HG03103 (cell line): ENCODE results near the gene ARG2.
"Not testable (repeated sequence)": the region's sequence is repeated elsewhere in the genome, so short reads cannot be mapped to it uniquely, and the experiment has no call there.

ENCODE experiments used
- ATAC-seq: cut with Tn5 transposase; IDR thresholded peaks from one replicate; pipeline ENCODE4 v1.9.1; 2021; ENCODE audit warnings: low read depth; ENCODE audit not compliant: unreplicated experiment

Gene ARG2

DNA sequence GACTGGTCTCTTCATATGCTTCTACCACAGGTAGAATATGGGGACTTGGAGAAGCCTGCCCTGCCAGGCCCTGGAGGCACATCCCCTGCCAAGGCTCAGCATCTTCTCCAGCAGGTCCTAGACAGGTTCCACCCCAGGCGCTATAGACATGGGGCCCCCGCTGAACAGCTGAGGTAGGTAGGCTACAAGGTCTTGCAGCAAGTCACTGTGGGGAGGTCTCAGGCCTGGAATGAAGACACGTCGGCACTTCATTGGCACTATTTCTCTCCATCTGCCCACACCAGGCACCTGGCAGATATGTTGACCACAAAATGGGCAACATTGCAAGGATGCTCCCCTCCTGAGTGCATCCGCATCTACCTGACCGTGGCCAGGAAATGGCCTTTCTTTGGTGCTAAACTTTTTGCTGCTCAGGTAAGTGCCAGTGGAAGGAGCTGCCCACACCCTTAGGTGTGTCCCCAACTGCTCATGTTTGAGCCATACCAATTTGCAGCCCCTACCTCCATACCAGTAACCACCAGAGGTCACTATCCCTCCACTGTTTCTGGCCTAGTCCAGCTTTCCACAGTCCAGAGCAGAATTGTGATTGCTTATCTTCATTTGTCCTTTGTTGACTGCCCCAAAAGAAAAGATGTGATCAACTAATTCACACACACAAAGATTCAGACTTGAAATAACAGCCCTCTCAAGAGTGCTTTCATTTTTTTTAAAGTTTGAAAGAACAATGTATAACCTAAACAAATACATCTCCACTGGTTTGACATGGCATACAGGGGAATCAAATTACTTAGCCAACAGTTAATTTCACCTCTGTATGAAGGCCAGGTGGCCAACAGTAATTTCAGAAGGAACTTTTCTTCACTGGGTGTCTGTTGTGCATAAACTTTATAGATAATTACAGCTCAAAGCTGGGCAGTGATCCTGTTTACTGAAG lies 35.7 kb upstream of the ARG2 start:
- no peak for ATAC-seq

GRCh38 chr14:67584978-67585377 lies 34.7 kb upstream of the ARG2 start:
- ATAC-seq = no peak

GRCh38 chr14:67586369-67586768 lies 33.4 kb upstream of the ARG2 start:
- ATAC-seq = no peak

DNA sequence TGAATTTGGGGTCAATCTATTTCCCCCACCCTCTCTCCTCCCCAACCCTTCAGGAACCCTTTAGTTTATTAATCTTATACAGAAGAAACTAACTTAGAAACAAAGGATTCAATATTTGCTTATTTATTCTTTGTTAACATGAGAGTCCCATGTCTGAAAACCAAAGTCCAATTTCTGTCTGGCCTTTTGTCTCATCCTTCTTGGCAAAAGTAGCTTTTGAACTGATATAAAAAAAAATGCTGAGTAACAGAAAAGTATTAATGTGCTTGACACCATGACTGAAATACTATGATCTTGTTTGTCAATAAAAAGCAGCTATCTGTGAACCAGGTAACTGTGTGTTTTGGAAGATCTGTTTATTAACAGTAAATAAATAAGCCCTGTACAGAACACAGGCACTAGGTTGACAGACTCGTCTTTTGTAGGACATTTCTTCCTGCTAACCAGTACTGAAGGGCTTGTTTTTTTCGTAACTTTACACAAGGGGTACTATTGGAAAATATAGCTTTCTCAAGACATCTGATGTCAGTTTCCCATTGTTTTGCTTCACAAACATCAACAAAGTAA lies 30.4 kb upstream of the ARG2 start:
- ATAC-seq = no peak

DNA sequence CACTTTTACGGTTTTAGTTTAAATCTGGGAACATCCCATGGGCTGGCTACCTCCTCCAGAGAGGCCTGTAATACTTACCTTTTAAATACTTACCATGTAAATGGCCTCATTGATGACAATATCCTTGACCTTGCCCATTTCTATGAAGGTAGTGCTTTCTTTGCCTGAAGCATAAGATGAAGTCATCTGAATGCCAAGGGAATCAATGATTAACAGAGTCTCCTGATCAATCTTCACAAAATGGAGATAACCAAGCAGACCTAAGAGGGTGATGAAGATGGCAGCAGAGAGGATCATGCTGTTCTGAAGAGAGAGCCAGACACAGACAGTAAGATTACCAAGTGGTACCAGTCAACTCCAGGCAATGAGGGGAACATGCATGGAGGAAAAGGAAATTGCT lies 26.1 kb upstream of the ARG2 start:
- ATAC-seq = not testable (repeated sequence)

DNA sequence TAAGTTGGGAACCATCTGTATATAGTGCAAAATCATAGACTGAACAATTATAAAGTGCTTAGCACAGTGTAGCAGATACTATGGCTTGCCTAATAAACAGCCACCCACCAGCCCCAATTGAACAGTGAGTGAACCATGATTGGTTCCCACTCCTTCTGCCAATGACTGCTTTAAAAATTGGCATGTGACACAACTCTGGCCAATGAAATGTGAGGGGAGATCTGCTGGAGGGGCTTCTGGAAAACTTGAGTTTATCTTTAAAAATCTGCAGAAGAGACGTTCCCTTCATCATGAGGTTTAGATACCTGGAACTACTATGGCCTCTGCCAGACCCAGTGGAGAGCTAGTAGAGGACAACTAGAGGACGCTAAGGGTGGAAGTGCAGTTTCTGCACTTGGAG lies 24.3 kb upstream of the ARG2 start:
- ATAC-seq = no peak

DNA sequence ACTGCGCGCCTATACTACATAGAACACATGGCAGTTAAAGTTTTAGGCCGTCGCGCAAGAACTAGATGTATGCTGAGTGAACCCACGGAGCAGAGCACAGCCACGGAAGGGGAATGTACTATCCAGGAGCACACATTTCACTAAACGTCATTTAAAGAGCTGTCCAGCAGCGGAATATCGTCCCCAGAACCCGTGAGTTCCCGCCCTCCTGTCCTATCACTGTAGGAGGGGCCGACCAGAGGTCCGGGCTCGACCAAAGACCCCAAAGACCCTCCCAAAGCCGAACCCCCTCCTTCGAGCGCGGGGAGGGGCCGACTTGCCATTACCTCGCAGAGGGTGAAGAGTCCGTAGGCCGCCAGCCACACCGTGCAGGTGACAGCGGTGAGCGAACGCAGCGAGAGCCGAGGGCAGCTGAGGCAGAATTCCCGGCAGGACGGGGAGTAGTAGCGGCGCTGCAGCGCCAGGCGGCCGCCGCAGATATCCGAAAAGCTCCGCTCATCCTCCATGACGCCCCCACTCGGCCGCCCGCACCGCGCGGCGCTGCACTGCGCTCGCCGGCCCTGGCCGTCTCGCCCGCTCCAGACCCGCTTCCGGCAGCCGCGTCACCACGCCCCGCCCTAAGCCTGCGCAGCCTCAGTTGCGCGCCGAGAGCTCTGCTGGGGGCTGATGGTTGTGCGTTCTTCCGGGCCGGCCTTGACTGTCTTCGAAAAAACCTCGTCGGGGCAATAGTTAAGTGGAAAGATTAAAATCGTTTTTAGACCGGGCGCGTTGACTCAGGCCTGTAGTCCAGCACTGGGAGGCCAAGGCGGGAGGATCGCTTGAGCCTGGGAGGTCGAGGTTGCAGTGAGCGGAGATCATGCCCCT lies 19.8 kb upstream of the ARG2 start, which contains the start of gene PIGH:
Gene PIGH, minus strand, starts transcription at position 571 of the 864 bp plus-strand sequence. Its CDS starts 65 bp downstream, at position 506.
- peak; percentile 78 for ATAC-seq

DNA sequence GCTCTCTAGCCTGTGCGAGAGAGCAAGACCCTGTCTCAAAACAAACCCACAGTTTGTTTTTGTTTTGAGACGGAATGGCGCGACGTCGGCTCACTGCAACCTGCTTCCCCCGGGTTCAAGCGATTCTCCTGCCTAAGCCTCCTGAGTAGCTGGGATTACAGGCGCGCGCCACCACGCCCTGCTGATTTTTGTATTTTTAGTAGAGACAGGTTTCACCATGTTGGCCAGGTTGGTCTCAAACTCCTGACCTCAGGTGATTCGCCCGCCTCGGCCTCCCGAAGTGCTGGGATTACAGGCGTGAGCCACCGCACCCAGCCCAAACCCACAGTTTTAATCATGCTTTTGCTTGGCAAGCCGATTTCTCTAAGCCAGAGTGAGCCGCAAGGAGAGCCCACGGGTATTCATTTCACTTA lies 19.2 kb upstream of the ARG2 start:
- not testable (repeated sequence) for ATAC-seq

GRCh38 chr14:67602076-67602475 lies 17.6 kb upstream of the ARG2 start:
- no peak for ATAC-seq

DNA sequence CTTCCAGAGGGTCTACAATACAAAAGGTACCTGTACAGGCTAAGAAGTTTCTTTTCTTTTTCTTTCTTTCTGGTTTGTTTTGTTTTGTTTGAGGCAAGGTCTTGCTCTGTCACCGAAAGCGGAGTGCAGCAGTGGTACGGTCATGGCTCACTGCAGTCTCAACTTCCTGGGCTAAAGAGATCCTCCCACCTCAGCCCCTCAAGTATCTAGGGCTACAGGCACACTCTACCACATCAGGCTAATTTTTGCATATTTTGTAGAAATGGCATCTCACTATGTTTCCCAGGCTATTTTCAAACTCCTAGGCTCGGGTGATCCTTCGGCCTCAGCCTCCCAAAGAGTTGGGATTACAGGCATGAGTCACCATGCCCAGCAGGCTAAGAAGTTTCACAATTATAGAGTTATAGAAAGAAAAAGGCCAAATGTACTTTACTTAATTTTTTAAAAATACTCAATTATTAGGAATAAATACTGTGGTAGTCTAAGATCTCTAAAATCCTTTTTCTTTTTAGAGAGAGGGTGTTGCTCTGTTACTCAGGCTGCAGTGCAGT lies 16.6 kb upstream of the ARG2 start:
- peak; percentile 71 for ATAC-seq

DNA sequence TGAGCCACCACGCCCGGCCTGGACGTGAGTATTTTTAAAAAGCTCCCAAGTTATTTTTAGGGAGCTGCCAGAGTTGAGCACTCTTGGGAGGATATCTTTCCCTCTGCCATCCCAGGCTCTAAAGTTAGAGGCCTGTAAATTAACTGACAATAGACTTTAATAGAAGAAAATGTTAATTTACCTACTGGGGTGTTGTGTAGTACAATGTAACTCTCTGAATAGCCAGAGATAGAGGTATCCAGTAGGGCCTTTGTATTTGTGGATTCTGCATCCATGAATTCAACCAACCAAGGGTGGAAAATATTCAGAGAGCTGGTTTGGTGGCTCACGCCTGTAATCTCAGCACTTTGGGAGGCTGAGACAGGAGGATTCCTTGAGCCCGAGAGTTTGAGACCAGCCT lies 12.1 kb upstream of the ARG2 start:
- ATAC-seq = no peak

DNA sequence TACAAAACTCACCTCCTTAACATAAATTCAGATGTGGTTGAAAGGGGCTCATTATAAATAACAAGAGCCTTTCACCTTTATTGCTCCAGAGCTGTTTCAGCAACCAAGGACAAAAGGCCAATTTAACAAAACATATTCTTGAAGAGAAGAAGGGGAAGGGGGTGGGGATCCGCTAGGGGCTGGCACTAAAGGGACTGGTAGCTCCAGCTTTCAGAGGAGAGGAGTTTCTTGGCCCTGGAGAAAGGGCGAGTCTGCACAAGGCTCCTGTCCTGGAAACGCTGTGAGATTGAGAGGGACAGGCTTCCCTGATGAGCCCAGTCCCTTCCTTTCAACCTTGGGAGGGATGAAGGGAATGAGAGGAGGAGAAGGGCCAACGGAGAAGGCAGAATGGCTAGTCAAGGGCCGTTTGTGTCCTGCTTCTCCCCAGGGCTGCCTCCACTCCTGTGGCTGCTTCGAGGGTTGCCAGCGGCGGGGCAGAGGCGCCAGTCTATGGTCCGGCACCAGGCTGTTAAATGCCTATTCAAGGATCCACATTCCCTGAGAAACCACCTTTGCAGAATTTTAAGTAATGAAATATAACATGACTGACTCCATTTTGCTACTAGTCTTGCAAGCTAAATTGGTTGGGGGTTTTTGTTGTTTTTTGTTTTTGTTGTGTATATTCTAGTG lies 9.9 kb upstream of the ARG2 start:
- ATAC-seq = no peak

DNA sequence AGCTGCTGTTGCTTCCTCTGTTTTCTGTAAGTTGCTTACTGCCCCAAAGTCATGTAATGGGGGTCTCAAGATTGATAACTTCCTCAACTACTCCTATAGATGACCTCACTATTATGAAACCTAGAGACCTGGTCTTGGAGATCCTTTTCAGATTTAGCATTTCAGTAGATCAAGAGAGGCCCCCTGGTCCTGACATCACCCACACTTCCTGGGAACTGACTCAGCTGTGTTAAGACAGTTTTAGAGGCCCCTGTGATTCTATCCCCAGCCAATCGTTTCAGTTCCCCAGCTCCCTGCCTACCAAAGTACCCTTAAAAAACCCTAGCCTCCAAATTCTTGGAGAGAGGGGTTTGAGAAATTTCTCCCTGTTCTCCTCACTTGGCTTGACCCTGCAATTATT lies 9.2 kb upstream of the ARG2 start:
- no peak for ATAC-seq

DNA sequence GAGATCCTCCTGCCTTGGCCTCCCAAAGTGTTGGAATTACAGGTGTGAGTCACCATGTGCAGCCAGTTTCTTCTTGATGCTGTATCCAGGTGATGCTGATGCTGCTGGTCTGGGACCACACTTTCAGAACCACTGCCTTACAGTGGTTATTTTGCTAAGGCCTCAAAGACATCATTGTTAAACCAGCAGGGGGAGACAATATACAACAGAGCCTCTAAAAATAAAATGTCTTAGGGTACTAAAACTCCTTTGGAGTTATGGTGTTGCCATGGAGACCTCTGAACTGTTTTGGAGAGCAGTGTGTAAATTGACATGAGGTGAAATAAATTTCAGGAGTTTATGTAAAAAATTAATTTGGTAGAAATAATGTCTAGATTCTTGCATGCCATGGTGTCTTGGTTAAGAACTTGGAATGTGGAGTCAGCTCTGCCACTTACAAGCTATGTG lies 1.1 kb upstream of the ARG2 start:
- ATAC-seq = no peak

- ATAC-seq = no peak
These were observed 581 bp downstream of the ARG2 start for GRCh38 chr14:67620217-67620785.

DNA sequence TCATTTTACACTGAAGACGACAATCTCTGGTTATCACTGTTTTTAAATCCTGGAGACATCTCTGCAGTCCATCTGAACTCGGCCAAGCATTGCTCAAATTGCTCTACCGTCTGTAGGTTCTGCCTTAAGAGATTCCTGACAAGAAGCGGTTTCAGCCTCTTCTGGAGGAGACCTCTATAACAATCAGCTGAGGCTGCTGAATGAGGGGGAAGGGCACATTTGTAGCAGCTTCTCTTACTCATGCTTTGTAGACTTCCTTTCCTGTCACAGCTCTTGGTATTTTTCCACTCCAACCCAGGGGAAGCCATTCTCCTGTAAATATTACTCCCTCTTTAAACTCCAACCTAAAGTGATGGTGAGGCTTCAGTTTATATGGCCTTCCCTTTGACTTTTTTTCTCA lies 3.0 kb downstream of the ARG2 start:
- no peak for ATAC-seq

DNA sequence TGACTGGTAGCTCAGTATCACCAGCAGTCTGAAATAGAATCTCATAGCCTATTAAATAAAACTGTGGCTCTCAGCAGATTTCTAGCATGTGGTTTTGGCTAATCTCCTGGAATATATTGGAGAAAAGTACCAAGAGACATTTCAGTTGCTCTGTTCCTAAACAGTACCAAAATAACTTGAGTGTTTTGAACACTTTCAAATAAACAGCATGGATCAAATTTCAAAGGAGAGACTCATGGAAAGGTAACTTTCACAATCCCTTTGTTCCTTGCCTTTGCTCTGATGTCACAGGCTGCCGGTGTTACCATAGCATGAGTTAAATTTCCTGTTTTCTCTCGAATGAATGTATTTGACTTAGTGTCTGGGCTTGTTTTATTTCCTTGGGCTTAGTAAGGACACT lies 3.4 kb downstream of the ARG2 start:
- no peak for ATAC-seq

- ATAC-seq = not testable (repeated sequence)
These were observed 6.4 kb downstream of the ARG2 start for GRCh38 chr14:67626131-67626530.

DNA sequence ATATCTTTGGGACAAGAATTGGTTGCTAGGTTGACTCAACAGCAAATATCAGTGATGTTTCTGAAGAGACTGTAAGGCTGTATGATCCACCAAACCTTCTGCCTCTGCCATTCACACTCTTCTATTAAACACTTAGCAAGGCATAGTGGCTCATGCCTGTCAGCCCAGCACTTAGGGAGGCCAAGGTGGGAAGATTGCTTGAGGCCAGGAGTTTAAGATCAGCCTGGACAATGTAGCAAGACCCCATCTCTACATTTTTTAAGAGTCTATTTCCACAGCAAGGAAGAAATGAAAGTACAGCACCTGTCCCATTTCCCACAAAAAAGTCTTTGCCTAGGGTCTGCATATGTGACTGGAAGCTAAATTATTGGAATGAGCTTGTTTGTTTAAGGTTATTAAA lies 7.8 kb downstream of the ARG2 start:
- ATAC-seq = no peak

DNA sequence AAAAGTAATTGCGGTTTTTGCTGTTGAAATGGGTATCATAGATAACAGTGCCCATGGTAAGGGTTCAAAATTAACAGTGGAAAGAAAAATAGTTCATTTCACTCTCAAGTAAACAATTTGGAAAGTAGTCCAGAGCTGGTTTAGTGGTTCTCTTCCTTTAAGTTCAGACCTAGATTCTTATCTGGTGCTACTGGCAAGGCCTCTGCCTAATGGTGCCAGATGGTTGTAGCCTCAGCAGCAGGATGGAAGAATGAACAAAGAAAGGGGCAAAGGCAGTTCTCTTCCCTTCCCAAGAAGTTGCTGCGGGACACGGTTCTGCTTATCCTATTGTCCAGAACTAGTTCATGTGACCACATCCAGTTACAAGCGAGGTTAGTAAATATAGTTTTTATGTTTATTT lies 10.5 kb downstream of the ARG2 start:
- no peak for ATAC-seq
